Mucosa of descending colon (tissue), 3 donors: Measurements from ENCODE around the gene ATP5F1D. TPM values are rescaled to one million over a fixed set of nuclear protein-coding genes. Genes with fewer than 3 reads are reported as not detected.

Experiments
- ATAC-seq: fragments of 200-7000 bp; cut with Tn5 transposase; one replicate; pipeline ENCODE4 v1.9.1; 2020; ENCODE audit warnings: mild to moderate bottlenecking, moderate library complexity
- DNase-seq, 3 donors: peaks; one replicate each; pipeline ENCODE4 v3.0.0-alpha.2; 2020
- H3K36me3 ChIP-seq: fragments of 200-600 bp; one replicate; pipeline ENCODE4 v1.8.0; 2021; ENCODE audit warnings: low read depth, mild to moderate bottlenecking
- H3K4me1 ChIP-seq: fragments of 200-600 bp; one replicate; pipeline ENCODE4 v1.8.0; 2021; ENCODE audit warnings: low read depth, mild to moderate bottlenecking
- H3K4me3 ChIP-seq: fragments of 200-600 bp; one replicate; pipeline ENCODE4 v1.8.0; 2021; ENCODE audit warnings: mild to moderate bottlenecking
- H3K9me3 ChIP-seq: fragments of 200-600 bp; one replicate; pipeline ENCODE4 v1.8.0; 2021; ENCODE audit warnings: mild to moderate bottlenecking
- CTCF ChIP-seq: fragments of 200-600 bp; IDR thresholded peaks from one replicate; pipeline ENCODE4 v1.8.0; 2022; ENCODE audit warnings: antibody characterized with exemption, mild to moderate bottlenecking
- intact Hi-C, 2 donors: fragments of 100-400 bp; cut with DNase I in 1 of 2; cut with micrococcal nuclease in 1 of 2; formaldehyde crosslinking; loops; one replicate each; pipeline versions ENCODE4 v1.11.0 to v1.11.1; 2022; cut with DNase I, micrococcal nuclease
- total RNA-seq, 3 donors: library from RNA; stranded (reverse); fragmentation: NEBNext Ultra II Directional in 2 of 3; extraction: Animal tissue kit (Norgen Biotek cat#: 25700) in 2 of 3; gene quantifications; one replicate each; pipeline versions ENCODE4 v1.2.1 to v1.2.4, GENCODE V29; 2021 to 2023
- donor health status: DM: no; HTN: no; CAD: no; lungs with moderate emphysema.
- donor health status: DM: no; HTN: no; CAD: no.
- donor health status: DM: no; HTN: yes; CAD: no.

ATP5F1D gene
- total RNA-seq, 3 donors from 2014 or later, result 302 to 391 (median 378) TPM

GRCh38 chr19:1251330-1252220, 10.0 kb downstream of the ATP5F1D start:
- Histone ChIP-seq H3K9me3 (no peaks in the 10 kb centered on the region), H3K36me3 (peaks cover 9% of the 10 kb centered on the region), H3K4me1 (peaks cover 56% of the 10 kb centered on the region), H3K4me3 (peak overlapping the region; percentile 56)
- ATAC-seq (peak; percentile 2), DNase-seq (peak; percentile 83 to 92 (median 85))
- no peak for TF ChIP-seq CTCF
- intact Hi-C loops, result no loop called here

DNA sequence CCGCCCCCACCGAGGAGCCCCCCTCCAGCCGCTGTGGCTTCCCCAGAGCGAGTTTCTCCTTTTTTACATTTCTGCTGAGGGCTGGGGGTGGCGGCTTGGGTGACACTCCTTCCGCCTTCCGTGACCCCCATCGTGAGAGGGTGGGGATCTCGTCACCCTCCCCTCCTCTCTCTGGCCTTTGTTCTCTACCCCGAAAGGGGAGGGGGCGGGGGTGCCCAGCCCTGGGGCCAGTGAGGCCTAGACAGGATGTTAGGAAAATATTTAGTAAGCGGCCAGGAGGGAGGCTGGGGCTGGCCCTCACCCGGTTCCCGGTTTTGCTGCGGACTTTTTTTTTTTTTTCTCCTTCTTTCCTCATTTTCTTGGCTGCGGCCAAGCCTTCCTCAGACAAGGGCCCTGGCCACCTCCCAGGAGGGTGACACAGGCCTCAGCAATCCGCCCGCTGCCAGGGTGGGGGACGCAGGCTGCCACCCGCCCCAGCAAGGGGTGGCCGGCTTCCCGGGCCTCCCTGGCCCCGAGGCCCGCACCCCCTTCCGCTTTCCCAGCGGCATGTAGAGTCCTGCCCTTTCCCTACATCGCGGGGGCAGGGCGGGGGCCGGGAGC, 10.8 kb downstream of the ATP5F1D start:
- no peak overlapping the region for H3K4me3 ChIP-seq
- intact Hi-C loops, result no loop called here
- no peak for TF ChIP-seq CTCF
- H3K4me1 ChIP-seq, result peaks cover 54% of the 10 kb centered on the region
- DNase-seq (peak; percentile 81 to 92 (median 88)), ATAC-seq (peak; percentile 7)
- no peaks in the 10 kb centered on the region for H3K9me3 ChIP-seq
- peaks cover 9% of the 10 kb centered on the region for H3K36me3 ChIP-seq

DNA sequence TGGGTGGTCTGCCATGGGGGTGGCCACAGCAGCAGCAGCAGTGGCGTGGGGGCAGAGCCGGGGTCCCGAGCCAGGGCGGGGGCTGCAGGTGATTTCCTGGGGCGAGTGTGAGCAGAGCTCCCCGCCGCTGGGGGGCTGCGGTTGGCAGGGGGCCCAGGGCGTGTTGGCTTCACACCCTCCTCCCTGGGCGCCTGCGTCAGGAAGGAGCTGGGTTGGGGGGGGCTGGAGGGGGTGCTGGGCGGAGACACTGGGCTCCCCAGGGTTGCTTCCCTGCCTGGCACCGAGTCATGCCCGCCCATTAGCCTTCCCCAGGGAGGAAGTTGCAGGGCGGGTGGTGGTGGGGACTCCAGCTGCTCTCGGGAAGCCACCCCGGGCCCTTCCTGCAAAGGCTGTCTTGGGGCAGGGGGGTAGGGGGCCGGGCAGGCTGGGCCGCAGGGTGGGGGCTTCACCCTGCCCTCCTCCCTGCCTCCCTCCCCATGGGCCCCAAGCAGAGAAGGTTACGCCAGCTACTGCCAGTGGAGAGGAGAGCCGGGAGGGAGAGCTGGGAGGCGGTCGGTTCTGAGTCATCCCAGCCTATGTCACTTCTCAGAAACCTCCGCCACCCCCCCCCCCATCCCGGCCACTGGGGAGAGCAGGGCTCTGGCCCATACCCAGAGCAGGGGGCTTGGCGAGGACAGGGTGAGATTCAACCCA, 11.4 kb downstream of the ATP5F1D start:
- Histone ChIP-seq H3K4me1 (peaks cover 54% of the 10 kb centered on the region), H3K4me3 (no peak overlapping the region), H3K9me3 (no peaks in the 10 kb centered on the region), H3K36me3 (peaks cover 9% of the 10 kb centered on the region)
- ATAC-seq (peak; percentile 39), DNase-seq (peak; percentile 88 to 96 (median 91))
- no peak for TF ChIP-seq CTCF
- intact Hi-C loops, result no loop called here

GRCh38 chr19:1253514-1254080, 12.0 kb downstream of the ATP5F1D start:
- DNase-seq (peak in 1 of 3 donors; percentile 80), ATAC-seq (peak; percentile 0)
- Histone ChIP-seq H3K4me1 (peaks cover 56% of the 10 kb centered on the region), H3K9me3 (no peaks in the 10 kb centered on the region), H3K36me3 (peaks cover 9% of the 10 kb centered on the region), H3K4me3 (no peak overlapping the region)
- intact Hi-C loops, result no loop called here
- TF ChIP-seq CTCF, result no peak

GRCh38 chr19:1254081-1254527, 12.6 kb downstream of the ATP5F1D start:
- H3K4me1 ChIP-seq, result peaks cover 61% of the 10 kb centered on the region
- ATAC-seq, result no peak
- peaks cover 9% of the 10 kb centered on the region for H3K36me3 ChIP-seq
- H3K4me3 ChIP-seq, result no peak overlapping the region
- no peaks in the 10 kb centered on the region for H3K9me3 ChIP-seq
- TF ChIP-seq CTCF, result no peak
- peak in 2 of 3 donors; percentile 35 to 61 for DNase-seq
- intact Hi-C loops, result no loop called here
